GM19238 (cell line): ENCODE measurements around the gene ACOT8.
A peak's percentile ranks its signal among the peaks of the same experiment; 100 is the strongest.
"Not testable (repeated sequence)": the region's sequence is repeated elsewhere in the genome, so short reads cannot be mapped to it uniquely, and the experiment has no call there.

Experiments used
- DNase-seq: peaks from one replicate; pipeline ENCODE4 v3.0.0; 2011; ENCODE audit warnings: low spot score; ENCODE audit not compliant: insufficient read length

The ACOT8 gene

DNA sequence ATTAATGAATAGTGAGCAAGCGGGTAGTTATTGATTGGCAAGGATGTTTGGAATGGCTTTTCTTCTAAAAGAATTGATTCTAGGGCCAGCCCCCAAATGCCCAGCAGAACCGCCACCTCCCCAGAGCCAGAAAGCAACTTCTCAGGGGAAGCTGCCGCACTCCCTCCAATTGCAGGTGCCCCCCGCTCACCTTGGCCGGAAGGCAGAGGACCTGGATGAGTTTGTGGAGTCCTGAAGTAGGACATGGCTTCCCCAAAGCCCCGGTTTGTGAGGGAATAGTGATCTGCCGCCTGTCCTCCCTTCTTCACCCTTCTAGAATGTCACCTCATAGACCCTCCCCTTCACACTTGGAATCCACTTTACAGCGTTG lies 30.1 kb upstream of the ACOT8 start, which contains the start of gene SPATA25:
TSS of gene SPATA25 (minus strand) at position 277 of the 370 bp plus-strand sequence. CDS start at position 245, 32 bp downstream.
- DNase-seq: no peak

DNA sequence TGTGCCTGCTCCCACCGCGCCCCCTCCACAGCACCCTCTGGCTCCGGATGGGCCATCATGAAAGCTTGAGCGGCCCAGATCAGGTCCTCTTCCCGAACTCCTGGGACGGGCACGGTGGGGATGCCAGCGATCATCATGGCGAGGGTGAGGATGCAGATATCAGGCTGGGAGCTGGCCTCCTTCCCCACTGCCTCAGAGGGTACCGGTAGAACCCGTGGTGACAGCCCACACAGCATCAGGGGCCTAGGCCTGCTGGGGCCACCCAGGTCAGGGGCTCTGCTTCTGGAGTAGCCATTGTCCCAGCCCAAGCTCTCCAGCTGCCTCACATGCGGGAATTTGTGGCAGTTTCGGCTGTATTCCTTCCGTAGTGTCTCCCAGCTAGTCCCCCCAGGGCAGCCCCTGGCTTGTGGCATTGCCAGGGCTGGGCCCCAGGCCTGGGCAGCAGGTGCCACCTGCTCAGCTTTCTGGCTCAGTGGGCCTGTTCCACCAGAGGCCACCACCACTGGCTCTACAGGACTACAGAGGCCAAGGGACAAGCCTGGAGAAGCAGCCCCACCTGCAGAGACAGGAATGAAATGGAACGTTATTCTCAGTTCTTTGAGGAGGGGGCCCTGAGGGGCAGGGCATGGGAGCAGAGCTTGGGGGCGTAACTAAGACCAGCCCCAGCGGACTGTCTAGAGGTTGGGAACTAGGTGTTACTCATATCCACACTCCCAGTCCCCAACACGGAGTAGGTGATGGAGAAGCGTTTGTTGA lies 29.6 kb upstream of the ACOT8 start:
- no peak for DNase-seq

GRCh38 chr20:45883100-45883469 lies 25.9 kb upstream of the ACOT8 start:
- no peak for DNase-seq

DNA sequence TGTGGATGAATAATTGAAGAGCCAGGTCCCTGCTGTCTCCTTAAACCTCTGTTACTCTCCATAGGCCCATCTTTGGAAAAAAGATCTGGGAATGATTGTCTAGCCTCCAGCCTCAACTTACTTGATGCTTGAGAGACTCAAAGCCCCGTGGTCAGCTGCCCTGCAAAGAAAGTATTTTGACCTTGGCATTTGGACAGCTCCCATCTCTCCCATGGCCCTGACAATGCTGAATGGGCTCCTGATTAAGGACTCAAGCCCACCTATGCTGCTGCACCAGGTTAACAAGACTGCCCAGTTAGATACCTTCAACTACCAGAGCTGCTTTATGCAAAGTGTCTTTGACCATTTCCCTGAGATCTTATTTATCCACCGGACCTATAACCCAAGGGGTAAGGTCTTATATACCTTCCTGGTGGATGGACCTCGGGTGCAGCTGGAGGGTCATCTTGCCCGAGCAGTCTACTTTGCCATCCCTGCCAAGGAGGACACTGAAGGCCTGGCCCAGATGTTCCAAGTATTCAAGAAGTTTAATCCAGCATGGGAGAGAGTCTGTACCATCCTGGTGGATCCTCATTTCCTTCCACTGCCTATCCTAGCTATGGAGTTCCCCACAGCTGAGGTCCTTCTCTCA lies 25.4 kb upstream of the ACOT8 start:
- DNase-seq: no peak

GRCh38 chr20:45880988-45881788 lies 24.0 kb upstream of the ACOT8 start, which contains the start of gene ZSWIM1:
Gene ZSWIM1, plus strand, starts transcription at chr20:45881227. Its CDS starts 1,366 bp downstream, at chr20:45882593.
- DNase-seq: peak; percentile 98

DNA sequence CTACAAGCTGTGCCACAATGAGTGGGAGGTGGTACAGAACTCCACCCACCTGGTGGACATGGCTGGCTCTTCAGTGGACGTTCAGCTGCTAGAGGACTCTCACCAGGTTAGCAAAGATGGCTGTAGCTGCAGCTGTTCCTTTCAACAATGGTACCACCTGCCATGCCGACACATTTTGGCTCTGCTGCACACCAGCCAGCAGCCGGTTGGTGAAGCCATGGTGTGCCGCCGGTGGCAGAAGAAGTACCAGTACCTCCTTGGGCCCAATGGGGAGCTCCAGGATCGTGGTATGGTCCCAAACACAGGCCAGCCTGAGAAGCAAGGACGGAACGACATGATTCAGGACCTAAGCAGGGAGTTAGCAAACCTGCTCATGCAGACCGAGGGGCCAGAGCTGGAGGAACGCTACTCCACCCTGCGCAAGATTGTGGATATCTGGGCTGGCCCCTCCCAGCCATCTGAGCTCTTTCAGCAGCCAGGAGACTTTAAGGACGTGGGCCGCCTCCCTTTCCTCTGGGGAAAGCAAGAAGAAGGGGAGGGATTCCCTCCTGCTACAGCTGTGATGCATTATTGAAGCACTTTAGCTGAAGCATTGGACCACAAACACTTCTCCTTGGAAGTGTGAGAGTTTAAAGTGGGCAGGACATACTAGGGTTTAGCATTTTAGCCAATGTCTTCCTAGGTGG lies 21.0 kb upstream of the ACOT8 start:
- no peak for DNase-seq

- DNase-seq: no peak
Observed at GRCh38 chr20:45874576-45874975, 17.4 kb upstream of the ACOT8 start.

GRCh38 chr20:45874104-45874481 lies 16.9 kb upstream of the ACOT8 start:
- DNase-seq: not testable (repeated sequence)

DNA sequence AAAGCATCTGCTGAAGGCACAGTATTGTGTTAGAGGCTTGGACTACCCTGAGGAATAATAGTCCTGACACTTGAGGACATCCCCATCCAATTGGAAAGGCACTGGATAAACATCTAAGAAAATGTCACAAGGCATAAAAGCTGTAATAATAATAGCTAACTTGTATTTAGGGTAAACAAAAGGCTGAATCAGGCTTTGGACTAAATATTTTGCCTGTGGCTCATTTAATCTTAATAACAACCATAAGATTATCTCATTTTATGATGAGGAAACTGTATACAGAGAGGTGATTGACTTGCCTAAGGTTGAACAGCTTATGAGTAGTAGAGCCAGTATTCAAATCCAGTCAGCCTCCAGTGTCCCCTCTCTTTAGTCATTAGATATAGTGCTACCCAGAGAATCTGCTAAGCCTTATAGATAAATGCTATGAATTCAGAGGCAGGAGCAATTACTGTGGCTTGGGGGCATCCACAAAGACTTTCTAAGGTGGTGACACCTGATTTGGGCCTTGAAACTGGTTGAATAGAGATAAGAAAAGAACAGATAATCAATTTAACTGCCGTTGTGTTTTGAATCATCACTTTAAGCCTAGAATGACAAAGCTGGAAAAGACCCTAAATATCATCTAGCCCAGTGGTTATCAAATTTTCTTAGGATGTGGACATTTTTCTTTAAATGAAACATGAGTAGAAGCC lies 16.4 kb upstream of the ACOT8 start:
- no peak for DNase-seq

DNA sequence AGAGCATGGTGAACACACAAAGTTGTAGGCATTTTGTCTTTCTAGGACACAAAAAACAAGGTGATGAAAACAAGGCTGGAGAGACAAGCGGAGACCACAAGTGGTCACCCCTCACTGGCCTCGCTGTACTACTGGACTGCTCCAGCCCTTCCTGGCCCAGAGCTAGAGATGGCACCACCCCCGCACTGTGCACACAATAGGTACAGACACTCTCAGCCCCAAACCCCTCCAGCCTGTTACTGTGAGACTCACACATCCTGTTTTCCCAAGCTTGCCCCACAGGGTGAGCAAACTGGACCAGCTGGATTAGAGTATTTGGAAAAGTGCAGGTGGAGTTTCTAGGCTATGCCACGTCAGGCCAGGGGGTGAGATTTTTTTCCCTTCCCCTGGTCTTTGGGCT lies 15.4 kb upstream of the ACOT8 start:
- no peak for DNase-seq

- DNase-seq: no peak
Observed at GRCh38 chr20:45867819-45868176, 10.6 kb upstream of the ACOT8 start.

DNA sequence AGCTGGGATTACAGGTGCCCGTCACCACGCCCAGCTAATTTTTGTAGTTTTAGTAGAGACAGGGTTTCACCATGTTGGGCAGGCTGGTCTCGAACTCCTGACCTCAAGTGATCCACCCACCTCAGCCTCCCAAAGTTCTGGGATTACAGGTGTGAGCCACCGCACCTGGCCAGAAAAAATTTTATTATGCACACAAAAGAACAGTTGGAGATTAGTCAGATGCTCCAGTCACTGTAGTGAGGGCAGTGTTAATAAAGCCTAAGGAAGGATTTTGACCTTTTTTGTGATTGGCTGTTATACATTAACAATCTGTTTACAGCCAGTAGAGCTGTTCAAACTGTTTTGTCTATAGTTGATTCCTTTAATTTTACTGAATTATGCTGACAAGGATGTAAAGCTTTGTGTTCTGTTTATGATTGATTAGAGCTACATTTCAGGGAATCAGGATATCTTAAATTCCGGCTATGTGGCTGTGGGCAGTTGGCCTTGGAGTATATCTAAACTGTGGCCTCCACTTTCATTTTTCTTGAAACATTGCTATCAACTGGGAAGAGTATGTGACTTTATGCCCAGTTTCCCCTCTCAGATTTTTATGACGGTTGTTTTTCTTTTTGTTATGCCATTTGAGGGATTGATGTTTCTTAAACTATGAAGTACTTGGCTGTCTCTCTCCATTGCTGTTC lies 10.1 kb upstream of the ACOT8 start:
- DNase-seq: no peak

DNA sequence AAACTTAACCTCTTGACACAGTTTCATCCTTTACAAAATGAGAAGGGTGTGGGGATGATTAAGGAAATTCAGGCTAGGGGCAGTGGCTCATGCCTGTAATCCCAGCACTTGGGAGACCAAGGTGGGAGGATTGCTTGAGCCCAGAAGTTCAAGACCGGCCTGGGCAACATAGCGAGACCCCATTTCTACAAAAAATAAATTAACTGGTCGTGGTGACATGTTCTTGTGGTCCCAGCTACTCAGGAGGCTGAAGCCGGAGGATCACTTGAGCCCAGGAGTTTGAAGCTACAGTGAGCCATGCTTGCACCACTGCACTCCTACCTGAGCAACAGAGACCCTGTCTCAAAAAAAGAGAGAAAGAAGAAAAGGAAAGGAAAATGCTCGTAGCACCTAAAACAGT lies 9.3 kb upstream of the ACOT8 start:
- DNase-seq: no peak

DNA sequence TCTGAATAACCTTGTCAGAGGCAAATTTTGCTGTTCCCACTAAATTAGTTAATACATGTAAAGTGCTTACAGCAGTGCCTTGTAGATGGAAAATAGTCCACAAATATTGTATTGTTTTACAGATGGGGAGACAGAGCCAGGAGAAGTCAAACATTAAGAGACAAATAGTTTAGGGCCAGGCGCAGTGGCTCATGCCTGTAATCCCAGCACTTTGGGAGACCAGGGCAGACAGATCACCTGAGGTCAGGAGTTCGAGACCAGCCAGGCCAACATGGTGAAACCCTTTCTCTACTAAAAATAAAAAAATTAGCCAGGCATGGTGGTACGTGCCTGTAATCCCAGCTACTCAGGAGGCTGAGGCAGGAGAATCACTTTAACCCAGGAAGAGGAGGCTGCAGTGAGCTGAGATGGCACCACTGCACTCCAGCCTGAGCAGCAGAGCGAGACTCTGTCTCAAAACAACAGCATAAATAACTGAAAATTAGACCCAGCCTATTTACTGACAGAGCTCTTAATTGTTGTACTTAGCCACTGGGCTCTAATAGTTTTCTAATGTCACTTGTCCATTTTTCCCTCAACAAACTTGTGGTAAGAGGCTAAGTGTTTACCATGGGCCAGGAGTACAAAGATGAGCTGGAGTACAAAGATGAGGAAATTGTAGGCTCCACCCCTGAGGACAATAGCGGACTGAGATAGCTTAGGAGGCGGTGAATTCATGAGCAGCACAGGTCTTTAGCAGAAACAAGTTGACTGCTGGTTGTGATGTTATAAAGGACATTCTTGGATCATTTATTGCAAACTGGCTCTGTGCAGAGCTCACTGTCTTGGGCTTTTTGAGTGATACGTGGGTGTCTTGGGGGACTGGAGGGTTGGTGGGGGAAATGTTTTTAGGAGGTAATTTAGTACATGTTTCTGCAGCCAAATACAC lies 6.6 kb upstream of the ACOT8 start:
- no peak for DNase-seq

DNA sequence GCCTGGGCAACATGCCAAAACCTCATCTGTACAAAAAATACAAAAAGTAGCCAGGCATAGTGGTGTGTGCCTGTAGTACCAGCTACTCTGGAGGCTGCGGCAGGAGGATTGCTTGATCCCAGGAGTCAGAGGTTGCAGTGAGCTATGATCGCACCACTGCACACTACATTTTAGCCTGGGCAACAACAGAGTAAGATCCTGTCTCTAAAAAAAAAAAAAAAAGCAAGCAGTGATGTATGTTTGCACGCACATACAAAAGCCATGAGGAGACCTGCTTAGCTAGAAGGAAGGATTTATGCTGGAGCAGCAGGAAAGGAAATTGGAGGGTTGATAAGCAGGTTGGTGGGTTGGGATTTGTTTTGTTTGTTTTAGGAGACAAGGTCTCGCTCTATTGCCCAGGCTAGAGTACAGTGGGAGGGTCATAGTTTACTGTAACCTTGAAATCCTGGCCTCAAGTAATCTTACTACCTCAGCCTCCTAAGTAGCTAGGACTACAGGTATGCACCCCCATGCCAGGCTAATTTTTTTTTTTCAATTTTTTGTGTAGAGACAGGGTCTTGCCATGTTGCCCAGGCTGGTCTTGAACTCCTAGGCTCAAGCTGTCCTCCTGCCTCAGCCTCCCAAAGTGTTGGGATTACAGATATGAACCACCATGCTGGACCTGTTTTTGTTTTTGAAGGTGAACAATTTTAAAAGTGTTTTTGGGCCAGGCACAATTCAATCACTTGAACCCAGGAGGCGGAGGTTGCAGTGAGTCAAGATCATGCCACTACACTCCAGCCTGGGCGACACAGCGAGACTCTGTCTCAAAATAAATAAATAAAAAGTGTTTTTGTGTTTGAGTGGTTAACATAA lies 4.3 kb upstream of the ACOT8 start:
- no peak for DNase-seq

GRCh38 chr20:45860560-45861220 lies 3.5 kb upstream of the ACOT8 start:
- DNase-seq: no peak

GRCh38 chr20:45859916-45860315 lies 2.7 kb upstream of the ACOT8 start:
- no peak for DNase-seq

- DNase-seq: peak; percentile 70
Observed at GRCh38 chr20:45857882-45858216, 657 bp upstream of the ACOT8 start.
